Upper lobe of left lung (tissue), 4 donors: Measurements from ENCODE around the gene NHERF2.

Experiments
- POLR2A ChIP-seq, 4 donors: fragments of 450-650 bp; IDR thresholded peaks; one replicate each; pipeline ENCODE4 v1.5.1; 2016 to 2017; ENCODE audit warnings: antibody characterized with exemption in 4 of 4, mild to moderate bottlenecking in 2 of 4
- POLR2AphosphoS5 ChIP-seq, 2 donors: sonication (generic); formaldehyde crosslinking; IDR thresholded peaks; one replicate each; pipeline ENCODE4 v1.5.1; 2017; ENCODE audit warnings: antibody characterized with exemption in 2 of 2

DNA sequence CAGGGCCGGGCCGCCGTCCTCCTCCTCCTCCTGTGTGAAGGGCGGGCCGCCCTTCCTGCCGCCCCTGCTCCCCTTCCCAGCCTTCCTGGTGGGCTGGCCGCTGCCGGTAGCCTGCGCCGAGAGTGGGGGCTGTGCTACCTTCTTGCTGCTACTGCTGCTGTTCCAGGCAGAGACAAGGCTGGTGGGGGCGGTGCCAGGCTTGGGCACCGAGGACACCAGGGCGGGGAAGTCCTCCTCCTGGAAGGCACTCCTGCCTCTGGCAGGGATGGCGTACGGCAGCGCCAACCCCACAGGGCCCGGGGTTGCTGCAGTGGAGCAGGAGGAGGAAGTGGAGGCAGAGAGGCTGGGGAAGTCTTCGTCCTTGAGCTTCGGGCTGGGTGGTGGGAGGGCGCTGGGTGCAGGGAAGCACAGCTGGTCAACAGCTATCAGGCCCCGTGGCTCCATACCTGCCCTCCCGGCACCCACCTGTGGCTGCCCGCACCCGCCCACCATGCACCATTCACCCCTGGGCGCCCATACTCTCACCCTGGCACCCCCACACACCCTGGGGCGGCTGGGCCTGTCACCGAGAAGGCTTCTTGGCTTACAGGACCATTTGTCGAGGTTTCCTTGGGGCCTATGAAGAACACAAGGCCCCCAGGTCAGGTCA, 26.7 kb upstream of the NHERF2 start:
- TF ChIP-seq POLR2AphosphoS5 (IDR thresholded peaks at IDR 0.05), result no peak
- no peak for TF ChIP-seq POLR2A (IDR thresholded peaks at IDR 0.05)
